ENCODE measurements around the gene UCK2.

Gene UCK2

GRCh38 chr1:165833358-165833757 is 5.9 kb downstream of the UCK2 start:
- Histone ChIP-seq H3K4ac (ENCODE audit: low read depth in 1 of 2, low read length in 2 of 2) (no peak overlapping the region), H3K27me3 (ENCODE audit: control insufficient read depth in 1 of 2, insufficient read depth in 1 of 2, low read length in 2 of 2) (no peaks in the 10 kb centered on the region), H2AK5ac (ENCODE audit: low read length, severe bottlenecking) (peak overlapping the region; percentile 42), H3K9ac (ENCODE audit: low read length) (no peak overlapping the region), H3K9me3 (ENCODE audit: control insufficient read depth, low read length) (no peaks in the 10 kb centered on the region), H3K18ac (ENCODE audit: low read depth in 1 of 2, low read length in 2 of 2) (no peak overlapping the region), H3K23ac (ENCODE audit: low read length in 2 of 2) (no peak overlapping the region), H2AFZ (ENCODE audit: low read depth, low read length) (no peak overlapping the region), H2BK12ac (ENCODE audit: low read length in 2 of 2) (no peak overlapping the region), H2BK15ac (ENCODE audit: low read depth, poor library complexity, severe bottlenecking) (no peak overlapping the region), H3K4me2 (ENCODE audit: low read length, poor library complexity, severe bottlenecking) (no peak overlapping the region), H3K36me3 (ENCODE audit: control insufficient read depth in 1 of 2, insufficient read depth in 2 of 2, low read depth in 1 of 2, low read length in 2 of 2) (peaks cover 0 to 6% of the 10 kb centered on the region in 2 experiments), H4K8ac (ENCODE audit: low read length) (peak overlapping the region; percentile 43), H2BK120ac (ENCODE audit: low read depth, low read length) (no peak overlapping the region), H3K14ac (ENCODE audit: low read length in 2 of 2) (peak overlapping the region in 1 of 2 experiments; percentile 44), H2BK5ac (ENCODE audit: low read depth, low read length, poor library complexity, severe bottlenecking) (no peak overlapping the region), H4K91ac (ENCODE audit: low read length) (peak overlapping the region; percentile 52), H3K79me1 (replicated peaks; ENCODE audit: low read length, poor library complexity, severe bottlenecking) (no peaks in the 10 kb centered on the region), H3K4me3 (ENCODE audit: insufficient read depth in 1 of 2, low read depth in 1 of 2, low read length in 2 of 2) (no peak overlapping the region), H3K4me1 (ENCODE audit: control insufficient read depth, insufficient read depth, low read depth, low read length) (peaks cover 11% of the 10 kb centered on the region), H3K27ac (ENCODE audit: low read length, poor library complexity, severe bottlenecking) (no peak overlapping the region)
- 94% methylated on average over 2 of the region's 2 CpGs for WGBS
- DNase-seq, result no peak

- Histone ChIP-seq H3K9ac (ENCODE audit: low read length) (no peak overlapping the region), H3K4me1 (ENCODE audit: control insufficient read depth, insufficient read depth, low read depth, low read length) (peaks cover 11% of the 10 kb centered on the region), H3K4me2 (ENCODE audit: low read length, poor library complexity, severe bottlenecking) (no peak overlapping the region), H3K14ac (ENCODE audit: low read length in 2 of 2) (no peak overlapping the region), H3K4ac (ENCODE audit: low read depth in 1 of 2, low read length in 2 of 2) (no peak overlapping the region), H4K8ac (ENCODE audit: low read length) (no peak overlapping the region), H3K79me1 (replicated peaks; ENCODE audit: low read length, poor library complexity, severe bottlenecking) (no peaks in the 10 kb centered on the region), H3K23ac (ENCODE audit: low read length in 2 of 2) (no peak overlapping the region), H2BK5ac (ENCODE audit: low read depth, low read length, poor library complexity, severe bottlenecking) (no peak overlapping the region), H2AK5ac (ENCODE audit: low read length, severe bottlenecking) (no peak overlapping the region), H3K9me3 (ENCODE audit: control insufficient read depth, low read length) (no peaks in the 10 kb centered on the region), H3K27me3 (ENCODE audit: control insufficient read depth in 1 of 2, insufficient read depth in 1 of 2, low read length in 2 of 2) (no peaks in the 10 kb centered on the region), H3K4me3 (ENCODE audit: insufficient read depth in 1 of 2, low read depth in 1 of 2, low read length in 2 of 2) (no peak overlapping the region), H3K27ac (ENCODE audit: low read length, poor library complexity, severe bottlenecking) (no peak overlapping the region), H4K91ac (ENCODE audit: low read length) (no peak overlapping the region), H3K18ac (ENCODE audit: low read depth in 1 of 2, low read length in 2 of 2) (no peak overlapping the region), H3K36me3 (ENCODE audit: control insufficient read depth in 1 of 2, insufficient read depth in 2 of 2, low read depth in 1 of 2, low read length in 2 of 2) (peaks cover 0 to 6% of the 10 kb centered on the region in 2 experiments), H2BK15ac (ENCODE audit: low read depth, poor library complexity, severe bottlenecking) (no peak overlapping the region), H2AFZ (ENCODE audit: low read depth, low read length) (no peak overlapping the region), H2BK120ac (ENCODE audit: low read depth, low read length) (no peak overlapping the region), H2BK12ac (ENCODE audit: low read length in 2 of 2) (no peak overlapping the region)
- DNase-seq, result no peak
- 80% methylated on average over 1 of the region's 1 CpG for WGBS
These were observed 6.8 kb downstream of the UCK2 start for GRCh38 chr1:165834229-165834628.

- Histone ChIP-seq H2BK120ac (ENCODE audit: low read depth, low read length) (no peak overlapping the region), H3K23ac (ENCODE audit: low read length in 2 of 2) (no peak overlapping the region), H3K4me1 (ENCODE audit: control insufficient read depth, insufficient read depth, low read depth, low read length) (peaks cover 9% of the 10 kb centered on the region), H4K8ac (ENCODE audit: low read length) (no peak overlapping the region), H3K4me2 (ENCODE audit: low read length, poor library complexity, severe bottlenecking) (no peak overlapping the region), H2BK15ac (ENCODE audit: low read depth, poor library complexity, severe bottlenecking) (no peak overlapping the region), H3K9me3 (ENCODE audit: control insufficient read depth, low read length) (no peaks in the 10 kb centered on the region), H3K14ac (ENCODE audit: low read length in 2 of 2) (no peak overlapping the region), H3K36me3 (ENCODE audit: control insufficient read depth in 1 of 2, insufficient read depth in 2 of 2, low read depth in 1 of 2, low read length in 2 of 2) (peaks cover 0 to 6% of the 10 kb centered on the region in 2 experiments), H2BK5ac (ENCODE audit: low read depth, low read length, poor library complexity, severe bottlenecking) (no peak overlapping the region), H3K79me1 (replicated peaks; ENCODE audit: low read length, poor library complexity, severe bottlenecking) (no peaks in the 10 kb centered on the region), H3K27ac (ENCODE audit: low read length, poor library complexity, severe bottlenecking) (no peak overlapping the region), H3K4me3 (ENCODE audit: insufficient read depth in 1 of 2, low read depth in 1 of 2, low read length in 2 of 2) (no peak overlapping the region), H3K9ac (ENCODE audit: low read length) (no peak overlapping the region), H3K18ac (ENCODE audit: low read depth in 1 of 2, low read length in 2 of 2) (no peak overlapping the region), H2AFZ (ENCODE audit: low read depth, low read length) (no peak overlapping the region), H2AK5ac (ENCODE audit: low read length, severe bottlenecking) (no peak overlapping the region), H2BK12ac (ENCODE audit: low read length in 2 of 2) (no peak overlapping the region), H4K91ac (ENCODE audit: low read length) (no peak overlapping the region), H3K4ac (ENCODE audit: low read depth in 1 of 2, low read length in 2 of 2) (no peak overlapping the region), H3K27me3 (ENCODE audit: control insufficient read depth in 1 of 2, insufficient read depth in 1 of 2, low read length in 2 of 2) (no peaks in the 10 kb centered on the region)
- 100% methylated on average over 2 of the region's 3 CpGs for WGBS
- no peak for DNase-seq
These were observed 7.5 kb downstream of the UCK2 start for GRCh38 chr1:165834881-165835280.

- H3K18ac ChIP-seq (ENCODE audit: low read depth in 1 of 2, low read length in 2 of 2), result no peak overlapping the region
- H3K4me3 ChIP-seq (ENCODE audit: insufficient read depth in 1 of 2, low read depth in 1 of 2, low read length in 2 of 2), result no peak overlapping the region
- no peak overlapping the region for H3K9ac ChIP-seq (ENCODE audit: low read length)
- H3K27me3 ChIP-seq (ENCODE audit: control insufficient read depth in 1 of 2, insufficient read depth in 1 of 2, low read length in 2 of 2), result no peaks in the 10 kb centered on the region
- peaks cover 0 to 6% of the 10 kb centered on the region in 2 experiments for H3K36me3 ChIP-seq (ENCODE audit: control insufficient read depth in 1 of 2, insufficient read depth in 2 of 2, low read depth in 1 of 2, low read length in 2 of 2)
- no peak overlapping the region for H2BK12ac ChIP-seq (ENCODE audit: low read length in 2 of 2)
- H3K23ac ChIP-seq (ENCODE audit: low read length in 2 of 2), result no peak overlapping the region
- H2BK15ac ChIP-seq (ENCODE audit: low read depth, poor library complexity, severe bottlenecking), result no peak overlapping the region
- no peak overlapping the region for H2AFZ ChIP-seq (ENCODE audit: low read depth, low read length)
- no peak overlapping the region for H2BK5ac ChIP-seq (ENCODE audit: low read depth, low read length, poor library complexity, severe bottlenecking)
- H3K79me1 ChIP-seq (replicated peaks; ENCODE audit: low read length, poor library complexity, severe bottlenecking), result no peaks in the 10 kb centered on the region
- H4K8ac ChIP-seq (ENCODE audit: low read length), result no peak overlapping the region
- WGBS, result 76% methylated on average over 6 of the region's 6 CpGs
- no peak overlapping the region for H2AK5ac ChIP-seq (ENCODE audit: low read length, severe bottlenecking)
- no peak overlapping the region for H3K4ac ChIP-seq (ENCODE audit: low read depth in 1 of 2, low read length in 2 of 2)
- H4K91ac ChIP-seq (ENCODE audit: low read length), result peak overlapping the region; percentile 27
- H2BK120ac ChIP-seq (ENCODE audit: low read depth, low read length), result peak overlapping the region; percentile 19
- no peak overlapping the region for H3K4me2 ChIP-seq (ENCODE audit: low read length, poor library complexity, severe bottlenecking)
- no peak for DNase-seq
- H3K9me3 ChIP-seq (ENCODE audit: control insufficient read depth, low read length), result no peaks in the 10 kb centered on the region
- peaks cover 8% of the 10 kb centered on the region for H3K4me1 ChIP-seq (ENCODE audit: control insufficient read depth, insufficient read depth, low read depth, low read length)
- H3K27ac ChIP-seq (ENCODE audit: low read length, poor library complexity, severe bottlenecking), result no peak overlapping the region
- no peak overlapping the region for H3K14ac ChIP-seq (ENCODE audit: low read length in 2 of 2)
These were observed 9.5 kb downstream of the UCK2 start for GRCh38 chr1:165836664-165837482.
